SHP77 (cell line): ENCODE results near the gene TNFRSF6B.

ENCODE experiments used
- DNase-seq, 2 experiments: peaks; one replicate each; lab custom pipeline; 2025; lab: John Stamatoyannopoulos, UW

The TNFRSF6B gene

DNA sequence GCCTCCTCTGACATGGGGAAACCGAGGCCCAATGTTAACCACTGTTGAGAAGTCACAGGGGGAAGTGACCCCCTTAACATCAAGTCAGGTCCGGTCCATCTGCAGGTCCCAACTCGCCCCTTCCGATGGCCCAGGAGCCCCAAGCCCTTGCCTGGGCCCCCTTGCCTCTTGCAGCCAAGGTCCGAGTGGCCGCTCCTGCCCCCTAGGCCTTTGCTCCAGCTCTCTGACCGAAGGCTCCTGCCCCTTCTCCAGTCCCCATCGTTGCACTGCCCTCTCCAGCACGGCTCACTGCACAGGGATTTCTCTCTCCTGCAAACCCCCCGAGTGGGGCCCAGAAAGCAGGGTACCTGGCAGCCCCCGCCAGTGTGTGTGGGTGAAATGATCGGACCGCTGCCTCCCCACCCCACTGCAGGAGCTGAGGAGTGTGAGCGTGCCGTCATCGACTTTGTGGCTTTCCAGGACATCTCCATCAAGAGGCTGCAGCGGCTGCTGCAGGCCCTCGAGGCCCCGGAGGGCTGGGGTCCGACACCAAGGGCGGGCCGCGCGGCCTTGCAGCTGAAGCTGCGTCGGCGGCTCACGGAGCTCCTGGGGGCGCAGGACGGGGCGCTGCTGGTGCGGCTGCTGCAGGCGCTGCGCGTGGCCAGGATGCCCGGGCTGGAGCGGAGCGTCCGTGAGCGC lies 1.6 kb downstream of the TNFRSF6B start:
- DNase-seq: no peak

DNA sequence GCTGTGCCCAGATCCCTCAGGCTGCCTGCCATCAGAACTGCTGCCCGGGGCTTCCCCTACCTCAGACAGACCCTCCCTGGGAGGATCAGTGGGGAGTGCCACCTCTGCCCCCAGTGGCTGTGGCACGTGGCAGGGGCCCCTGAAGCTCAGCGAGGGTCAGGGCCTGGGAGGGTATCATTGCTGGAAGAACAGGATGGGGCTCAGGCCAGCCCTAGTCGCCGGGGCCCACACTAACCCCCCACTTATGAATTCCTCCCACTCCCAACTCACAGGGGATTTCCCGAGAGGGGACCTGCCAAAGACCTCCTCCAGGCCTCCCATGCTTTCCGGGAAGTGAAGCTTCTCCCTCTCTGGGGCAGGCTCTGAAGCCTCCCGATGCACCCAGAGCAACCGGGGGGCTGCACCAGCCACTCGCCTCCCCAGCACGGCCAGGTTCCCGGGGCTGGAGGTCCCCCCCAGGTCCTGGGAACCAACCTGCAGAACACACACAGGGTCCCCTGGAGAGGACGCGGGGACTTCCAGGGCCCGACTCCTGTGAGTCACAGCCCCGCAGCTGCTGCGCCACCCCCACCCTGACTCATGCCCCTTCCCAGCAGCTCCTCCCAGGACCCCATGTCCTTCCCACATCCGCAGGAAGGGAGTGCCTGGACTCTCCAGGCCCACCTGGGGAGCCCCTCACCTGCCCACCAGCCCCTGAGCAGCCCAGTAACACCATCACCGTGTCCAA lies 2.5 kb downstream of the TNFRSF6B start:
- peak in 1 of 2 experiments; percentile 53 for DNase-seq

DNA sequence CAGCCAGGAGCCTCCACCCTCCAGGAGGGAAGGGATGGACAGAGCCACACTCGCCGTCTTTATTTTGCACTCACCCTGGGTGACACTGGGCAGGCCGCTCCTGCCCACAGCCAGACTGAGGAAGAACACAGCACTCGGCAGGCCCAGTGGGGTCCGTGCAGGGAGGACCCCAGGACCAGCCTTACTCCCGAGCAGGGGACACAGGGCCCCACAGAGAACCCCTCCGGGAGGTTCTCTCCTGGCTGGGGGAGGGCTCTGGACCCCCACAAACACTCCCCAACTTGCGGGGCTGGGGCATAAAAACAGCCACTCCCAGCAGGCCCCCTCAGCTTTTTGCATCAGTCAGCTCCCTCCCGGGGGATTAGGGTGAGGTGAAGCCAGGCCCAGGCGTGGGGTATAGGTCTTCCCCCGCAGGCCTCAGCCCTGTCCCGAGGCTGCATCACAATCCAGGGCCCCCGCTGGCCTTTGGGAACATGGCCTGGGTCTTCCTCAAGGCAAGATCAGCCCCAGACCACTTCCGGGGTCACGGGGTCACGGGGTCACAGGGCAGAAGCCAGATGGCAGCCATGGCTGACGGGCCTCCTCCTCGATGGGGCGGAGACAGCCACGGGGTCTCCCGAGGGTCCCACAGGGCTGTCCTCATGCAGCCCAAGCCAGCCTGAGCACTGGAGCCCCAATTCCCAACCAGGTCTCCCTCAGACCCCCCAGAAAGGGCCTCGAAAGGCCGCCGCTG lies 3.2 kb downstream of the TNFRSF6B start:
- DNase-seq: no peak

GRCh38 chr20:63700199-63701050 lies 4.0 kb downstream of the TNFRSF6B start:
- DNase-seq: no peak

GRCh38 chr20:63701051-63701328 lies 4.5 kb downstream of the TNFRSF6B start:
- DNase-seq: no peak

DNA sequence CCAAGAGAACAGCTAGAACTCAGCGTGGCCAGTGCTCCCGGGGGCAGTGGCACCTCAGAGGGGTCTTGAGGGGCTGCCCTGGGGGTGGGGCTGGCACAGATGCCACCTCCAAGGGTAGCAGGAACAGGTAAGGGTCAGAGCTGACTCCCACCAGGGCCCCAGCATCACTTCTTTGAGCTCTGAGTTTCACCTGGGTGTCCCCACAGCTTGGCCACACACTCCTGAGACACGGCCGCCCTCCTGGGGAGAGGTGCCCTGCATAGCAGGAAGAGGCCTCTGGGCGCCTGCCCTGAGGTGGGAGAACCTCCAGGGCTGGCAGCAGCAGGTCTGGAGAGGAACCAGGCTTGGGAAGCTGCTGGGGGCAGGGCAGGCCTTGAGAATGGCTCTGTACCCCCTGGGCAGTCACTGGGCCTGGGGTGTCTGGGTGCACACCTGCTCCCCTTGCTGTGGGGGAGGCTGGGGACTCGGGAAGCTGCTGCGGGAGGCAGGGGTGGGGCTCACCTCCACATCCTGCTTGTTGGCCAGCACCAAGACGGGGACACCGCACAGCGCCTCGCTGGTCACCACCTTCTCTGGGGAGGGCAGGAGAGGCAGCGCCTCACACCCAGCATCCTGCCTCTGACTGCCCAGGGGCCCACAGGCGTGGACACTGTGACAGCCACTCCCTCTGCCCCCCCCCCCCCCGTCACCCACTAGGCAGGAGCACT lies 5.0 kb downstream of the TNFRSF6B start:
- DNase-seq: no peak

DNA sequence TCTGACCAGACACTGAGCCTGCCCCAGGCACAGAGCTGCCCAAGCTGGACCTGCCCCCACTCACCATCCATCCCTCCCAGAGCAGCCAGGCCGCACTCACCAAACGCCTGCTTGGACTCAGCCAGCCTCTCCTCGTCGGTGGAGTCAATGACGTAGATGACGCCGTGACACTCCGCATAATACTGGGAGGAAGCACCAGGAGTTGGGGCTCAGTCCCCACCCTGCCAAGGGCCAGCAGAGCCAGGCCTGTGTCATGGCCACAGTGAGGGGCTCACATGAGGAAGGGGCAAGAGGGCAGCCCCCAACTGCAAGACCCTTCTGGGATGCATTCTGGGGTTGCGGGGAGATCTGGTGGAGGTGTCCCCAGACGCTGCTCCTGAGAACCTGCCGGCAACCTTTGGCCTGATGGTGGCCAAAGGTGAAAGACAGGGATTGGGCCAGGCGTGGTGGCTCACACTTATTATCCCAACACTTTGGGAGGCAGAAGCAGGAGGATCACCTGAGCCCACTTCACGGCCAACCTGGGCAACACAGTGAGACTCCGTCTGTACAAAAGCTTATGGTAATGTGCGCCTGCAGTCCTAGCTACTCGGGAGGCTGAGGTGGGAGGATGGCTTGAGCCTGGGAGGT lies 5.7 kb downstream of the TNFRSF6B start:
- DNase-seq: no peak

GRCh38 chr20:63702751-63703470 lies 6.5 kb downstream of the TNFRSF6B start:
- no peak for DNase-seq

- no peak for DNase-seq
These were observed 7.1 kb downstream of the TNFRSF6B start for GRCh38 chr20:63703471-63703975.

DNA sequence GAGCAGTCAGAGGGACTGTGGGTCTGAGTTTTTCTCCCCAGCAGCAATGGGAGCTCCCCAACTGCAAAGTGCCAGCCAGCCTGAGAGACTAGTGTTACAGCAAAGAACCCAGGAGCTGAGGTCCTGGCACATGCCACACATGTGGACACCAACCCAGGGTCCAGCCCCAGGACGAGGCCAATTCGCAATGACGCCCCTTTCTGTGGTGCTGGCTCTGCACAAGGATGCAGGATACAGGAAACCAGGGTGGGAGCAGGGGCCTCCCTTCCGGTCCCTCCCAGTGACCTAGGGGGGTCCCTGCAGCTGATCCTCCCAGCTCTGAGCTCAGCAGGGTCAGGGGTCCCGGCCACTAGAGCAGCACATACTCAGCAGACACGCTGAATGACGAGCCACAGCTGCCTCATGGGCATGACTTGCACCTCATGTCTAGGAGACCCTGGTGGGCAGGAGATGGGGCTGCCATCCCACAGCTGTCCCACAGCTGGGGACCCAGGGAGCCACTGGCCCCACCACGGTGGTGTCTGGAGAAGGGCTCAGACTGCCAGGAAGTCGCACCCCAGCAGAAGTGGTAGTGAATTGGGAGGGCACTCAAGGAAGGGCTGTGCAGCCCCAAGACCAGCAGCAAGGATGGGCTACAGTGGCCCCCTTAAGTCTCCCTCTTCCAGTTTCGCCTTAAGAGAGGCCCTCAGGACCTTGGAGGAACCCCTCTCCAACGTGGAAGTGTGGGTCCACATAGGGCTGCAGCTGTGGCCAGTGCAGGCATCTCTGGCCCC lies 7.7 kb downstream of the TNFRSF6B start:
- DNase-seq: no peak

DNA sequence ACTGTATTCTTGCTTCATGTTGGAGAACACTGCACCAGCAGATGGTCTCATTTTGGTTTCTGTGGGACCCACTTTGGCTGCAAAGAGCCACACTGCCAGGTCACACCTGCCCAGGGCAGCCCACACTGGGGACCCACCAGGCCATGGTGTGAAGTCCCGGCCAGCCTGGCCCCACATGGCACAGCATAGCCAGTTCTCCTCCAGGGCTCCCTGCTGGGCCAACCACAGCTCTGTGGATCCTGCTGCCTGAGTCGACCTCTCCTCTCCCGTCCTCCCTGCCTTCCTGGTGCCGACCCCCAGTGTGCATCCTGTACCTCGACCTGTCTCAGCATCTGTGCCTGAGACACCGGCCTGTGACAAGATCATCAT lies 8.3 kb downstream of the TNFRSF6B start:
- DNase-seq: no peak

DNA sequence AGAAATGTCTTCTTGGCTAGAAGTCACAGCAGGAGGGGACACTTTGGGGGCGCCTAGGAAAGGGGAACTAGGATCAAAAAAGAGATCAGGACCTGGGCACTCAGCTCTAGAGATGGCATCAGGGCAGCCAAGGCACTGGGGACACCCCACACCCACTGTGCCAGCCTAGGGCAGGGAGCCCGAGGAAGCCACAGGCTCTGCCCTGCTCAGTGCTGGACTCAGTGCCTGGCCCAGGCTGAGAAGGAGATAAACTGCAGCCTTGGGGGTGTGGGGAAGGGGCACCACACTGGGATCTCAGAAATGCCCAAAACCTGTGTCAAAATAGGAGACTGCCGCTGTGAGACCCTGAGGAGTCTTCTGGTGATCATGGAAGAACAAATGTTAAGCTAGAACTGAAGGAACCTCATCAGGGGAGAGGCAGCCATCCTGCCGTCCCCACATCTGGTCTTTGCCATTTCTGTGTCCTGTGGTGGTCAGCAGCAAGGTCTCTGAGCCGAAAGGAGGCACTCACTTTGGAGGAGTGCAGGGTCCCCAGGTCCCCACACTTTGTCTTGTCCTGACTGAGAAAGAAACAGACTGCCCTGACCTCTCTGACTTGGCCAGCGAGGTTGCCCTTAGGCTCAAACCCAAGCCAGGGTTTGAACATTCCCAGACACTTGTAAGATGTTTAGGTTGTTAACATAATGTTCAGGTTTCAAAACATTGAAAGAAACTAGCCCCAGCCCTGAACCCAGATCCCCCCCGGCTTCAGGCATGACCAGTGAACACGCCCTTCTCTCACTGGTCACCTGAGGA lies 9.0 kb downstream of the TNFRSF6B start:
- no peak for DNase-seq

DNA sequence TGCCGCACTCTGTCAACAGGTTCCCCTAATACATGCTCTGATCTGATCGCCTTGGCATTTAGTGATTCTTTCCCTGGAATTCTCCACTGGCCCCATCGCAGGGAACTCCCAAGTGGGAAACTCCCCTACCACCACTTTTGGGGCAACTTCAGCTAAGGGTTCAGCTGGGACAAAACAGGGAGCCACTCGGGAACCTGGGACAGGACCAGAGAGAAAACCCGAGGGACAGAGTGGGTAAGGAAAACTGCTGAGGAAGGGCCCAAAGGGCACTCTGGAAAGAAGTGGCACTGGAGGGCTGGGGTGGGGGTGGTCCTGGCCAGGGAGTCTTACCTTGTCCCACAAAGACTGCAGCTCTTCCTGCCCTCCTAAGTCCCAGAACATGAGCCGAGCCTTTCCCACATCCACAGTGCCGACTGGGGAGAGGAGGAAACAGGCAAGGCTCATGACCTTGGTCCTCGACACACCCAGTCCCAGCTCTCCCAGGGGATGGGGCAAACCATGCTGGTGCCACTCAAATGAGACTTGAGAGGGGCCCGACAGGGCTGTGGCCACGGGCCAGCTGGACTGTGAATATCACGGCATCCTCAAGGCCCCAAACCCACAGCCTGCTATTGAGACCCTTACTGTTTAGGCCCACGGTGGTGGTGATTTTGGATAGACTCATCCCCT lies 9.7 kb downstream of the TNFRSF6B start:
- no peak for DNase-seq

DNA sequence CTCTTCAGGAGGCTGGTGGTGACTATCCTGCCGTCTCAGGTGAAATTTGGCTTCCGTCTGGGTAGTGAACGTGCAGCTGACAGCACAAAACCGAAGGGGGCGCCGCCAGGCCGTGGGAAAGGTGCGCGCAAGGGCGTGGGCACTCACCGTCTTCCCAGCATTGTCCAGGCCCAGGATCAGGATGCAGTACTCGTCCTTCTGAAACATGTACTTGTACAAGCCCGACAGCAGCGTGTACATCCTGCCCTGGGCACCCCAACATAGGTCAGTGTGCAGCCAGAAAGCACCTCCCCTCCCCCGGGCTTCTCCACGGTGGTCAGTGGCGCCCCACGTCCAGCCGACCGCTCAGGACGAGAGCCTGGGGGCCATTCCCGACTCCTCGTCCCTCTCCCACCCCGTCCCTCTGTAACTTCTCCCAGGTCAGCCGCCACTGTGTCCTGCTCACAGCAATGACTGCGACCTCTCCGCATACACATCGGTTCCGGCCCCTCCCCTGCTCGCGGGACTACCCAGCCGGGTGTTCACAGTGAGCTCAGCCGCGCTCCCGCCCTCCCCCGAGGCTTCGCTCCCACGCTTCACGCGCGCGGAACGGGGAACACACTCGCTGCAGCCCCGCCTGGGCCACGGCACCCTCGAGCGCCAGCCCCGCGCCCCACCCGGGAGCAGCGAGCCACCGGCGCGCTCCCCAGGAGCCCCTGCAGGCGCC lies 10.6 kb downstream of the TNFRSF6B start:
- peak in 1 of 2 experiments; percentile 47 for DNase-seq

GRCh38 chr20:63707558-63708300 lies 11.3 kb downstream of the TNFRSF6B start, which contains the start of the genes ARFRP1 and ZGPAT:
Gene ARFRP1, minus strand, starts transcription at chr20:63707976. Its CDS starts 885 bp downstream, at chr20:63707091.
Gene ZGPAT, plus strand, starts transcription at chr20:63708039. Its CDS starts 542 bp downstream, at chr20:63708581.
- DNase-seq: peak; percentile 82 to 94
